K562 (cell line): ENCODE measurements around the gene THAP8. TPM values are rescaled to one million over a fixed set of nuclear protein-coding genes. Genes with fewer than 3 reads are reported as not detected.

Experiments
- ATAC-seq: fragments of 200-7000 bp; cut with Tn5 transposase; 3 replicates; pipeline ENCODE4 v1.9.1; 2020; ENCODE audit warnings: moderate library complexity
- BruUV-seq: library from RNA; stranded (reverse); fragments of 400-500 nt; replicated peaks from 2 replicates; lab custom pipeline; 2021; lab: Mats Ljungman, UMichigan
- CTCF ChIA-PET: fragments of 300-600 bp; formaldehyde crosslinking; extraction: SDS; loops from one replicate; lab custom pipeline; 2021; ENCODE audit warnings: low intra/inter-chr PET ratio; lab: Yijun Ruan, JAX
- POLR2A ChIA-PET: fragments of 300-600, 350-650 bp; sonication (Branson Sonifier 250); formaldehyde crosslinking; extraction: SDS; loops from one replicate; lab custom pipeline; 2021; ENCODE audit warnings: antibody characterized with exemption, inconsistent platforms; lab: Yijun Ruan, JAX
- DNase-seq, 4 experiments: peaks; one replicate each; pipeline versions ENCODE4 v3.0.0 to v3.0.0-alpha.2; 2011 to 2018; ENCODE audit warnings: low spot score in 3 of 4, mixed read lengths in 3 of 4; ENCODE audit errors: extremely low read depth in 1 of 4
- FAIRE-seq: peaks from 2 replicates; lab custom pipeline; 2011; peaks lifted over from hg19 to GRCh38; lab: Jason Lieb, UNC
- H2AFZ ChIP-seq: 2 replicates; pipeline ENCODE4 v1.6.0; 2011; ENCODE audit warnings: low read depth, low read length, control low read depth, inconsistent platforms
- H3K27ac ChIP-seq: fragments of 200-600 bp; 3 replicates; pipeline ENCODE4 v1.8.0; 2011; ENCODE audit warnings: low read depth, mild to moderate bottlenecking, control low read depth, inconsistent platforms, low read length, moderate library complexity, mixed read lengths; ENCODE audit errors: extremely low read depth
- H3K27me3 ChIP-seq, 2 experiments: fragments of 300-600 bp in 1 of 2; 2 replicates in 1 of 2; 3 replicates in 1 of 2; pipeline versions ENCODE4 v1.6.0 to v1.8.0; 2011; ENCODE audit warnings: inconsistent platforms in 2 of 2, low read length in 2 of 2, mild to moderate bottlenecking in 1 of 2, mixed read lengths in 1 of 2, moderate library complexity in 1 of 2; ENCODE audit not compliant: control insufficient read depth in 2 of 2, insufficient read depth in 2 of 2
- H3K36me3 ChIP-seq: fragments of 300-600 bp; 3 replicates; pipeline ENCODE4 v1.8.0; 2011; ENCODE audit warnings: mild to moderate bottlenecking, low read length, inconsistent platforms; ENCODE audit not compliant: control insufficient read depth, insufficient read depth
- H3K4me1 ChIP-seq, 2 experiments: fragments of 200-600 bp in 1 of 2; replicated peaks in 1 of 2; 2 replicates in 1 of 2; 3 replicates in 1 of 2; pipeline versions ENCODE4 v1.5.1 to v1.8.0; 2011; ENCODE audit warnings: inconsistent platforms in 2 of 2, low read length in 2 of 2, mild to moderate bottlenecking in 1 of 2, mixed read lengths in 1 of 2, moderate library complexity in 1 of 2; ENCODE audit not compliant: control insufficient read depth in 2 of 2, insufficient read depth in 2 of 2
- H3K4me2 ChIP-seq: 2 replicates; pipeline ENCODE4 v1.6.1; 2011; ENCODE audit warnings: low read length, control low read depth, inconsistent platforms, mixed read lengths; ENCODE audit not compliant: insufficient read depth
- H3K4me3 ChIP-seq: fragments of 200-600 bp; sonication (generic), shearing (Covaris generic); 2 replicates; pipeline ENCODE4 v1.5.1; 2016; ENCODE audit warnings: control low read depth, inconsistent platforms
- H3K79me2 ChIP-seq: fragments of 200-600 bp; 3 replicates; pipeline ENCODE4 v1.8.0; 2011; ENCODE audit warnings: low read length, inconsistent platforms; ENCODE audit not compliant: control insufficient read depth, insufficient read depth
- H3K9ac ChIP-seq, 2 experiments: 2 replicates each; pipeline versions ENCODE4 v1.6.0 to v1.6.1; 2011; ENCODE audit warnings: low read depth in 2 of 2, low read length in 2 of 2, control low read depth in 1 of 2, inconsistent platforms in 1 of 2, mild to moderate bottlenecking in 1 of 2, mixed read lengths in 1 of 2; ENCODE audit not compliant: insufficient read depth in 1 of 2
- H3K9me1 ChIP-seq: one replicate; pipeline ENCODE4 v1.6.0; 2011; ENCODE audit warnings: inconsistent platforms, mild to moderate bottlenecking, low read length, moderate library complexity; ENCODE audit not compliant: control insufficient read depth, insufficient read depth
- H3K9me3 ChIP-seq: replicated peaks from 2 replicates; pipeline ENCODE4 v1.5.1; 2011; ENCODE audit warnings: low read depth, low read length, inconsistent platforms; ENCODE audit not compliant: control insufficient read depth, insufficient read depth
- H4K20me1 ChIP-seq: replicated peaks from 2 replicates; pipeline ENCODE4 v1.6.1; 2011; ENCODE audit warnings: low read length, inconsistent platforms, mixed read lengths; ENCODE audit not compliant: control insufficient read depth, insufficient read depth
- BCL6 ChIP-seq: fragments of 250-450 bp; sonication (Bioruptor Pico); IDR thresholded peaks from 2 replicates; pipeline ENCODE4 v1.4.0; 2020
- CEBPG ChIP-seq, 3 experiments: fragments of 200-800 bp in 1 of 3; sonication (Bioruptor generic) in 1 of 3; sonication (generic) in 1 of 3; formaldehyde crosslinking in 1 of 3; IDR thresholded peaks in 2 of 3; conservative IDR thresholded peaks in 1 of 3; 2 replicates each; pipeline versions ENCODE4 v1.6.1 to v1.8.0; 2016 to 2022; ENCODE audit warnings: missing compliant biosample characterization in 2 of 3, missing genetic modification characterization in 2 of 3, mild to moderate bottlenecking in 1 of 3, missing genetic modification reagents in 1 of 3
- CHCHD3 ChIP-seq: fragments of 250-450 bp; sonication (Bioruptor Pico); IDR thresholded peaks from 2 replicates; pipeline ENCODE4 v2.1.2; 2022; ENCODE audit warnings: mild to moderate bottlenecking
- EP400 ChIP-seq: fragments of 450-650 bp; IDR thresholded peaks from 2 replicates; pipeline ENCODE4 v1.6.1; 2017; ENCODE audit warnings: antibody characterized with exemption, mild to moderate bottlenecking, moderate library complexity
- FOXM1 ChIP-seq, 2 experiments: fragments of 450-650 bp in 1 of 2; sonication (generic) in 1 of 2; formaldehyde crosslinking in 1 of 2; IDR thresholded peaks; 2 replicates each; pipeline versions ENCODE4 v1.6.1 to v1.9.0; 2017 to 2022; ENCODE audit warnings: low read depth in 2 of 2, mild to moderate bottlenecking in 2 of 2, missing genetic modification reagents in 1 of 2, moderate library complexity in 1 of 2
- LEF1 ChIP-seq: fragments of 450-650 bp; IDR thresholded peaks from 2 replicates; pipeline ENCODE4 v1.6.1; 2016; ENCODE audit warnings: mild to moderate bottlenecking
- MIER1 ChIP-seq: fragments of 450-650 bp; IDR thresholded peaks from 2 replicates; pipeline ENCODE4 v1.6.1; 2016; ENCODE audit warnings: antibody characterized with exemption, mild to moderate bottlenecking, low read depth
- NFE2 ChIP-seq: IDR thresholded peaks from 2 replicates; pipeline ENCODE4 v1.6.1; 2014; ENCODE audit warnings: antibody characterized with exemption, low read depth
- NFRKB ChIP-seq: fragments of 450-650 bp; IDR thresholded peaks from 2 replicates; pipeline ENCODE4 v1.6.1; 2016; ENCODE audit warnings: low read depth
- PYGO2 ChIP-seq: fragments of 450-650 bp; IDR thresholded peaks from 2 replicates; pipeline ENCODE4 v1.6.1; 2016; ENCODE audit warnings: mild to moderate bottlenecking, missing genetic modification characterization, moderate library complexity, missing compliant biosample characterization
- RREB1 ChIP-seq: fragments of 250-450 bp; sonication (Bioruptor Pico); IDR thresholded peaks from 2 replicates; pipeline ENCODE4 v1.4.0; 2020
- YY1 ChIP-seq, 3 experiments: IDR thresholded peaks; 2 replicates each; pipeline ENCODE4 v1.6.1; 2011; ENCODE audit warnings: low read length in 2 of 3, mild to moderate bottlenecking in 2 of 3, moderate library complexity in 2 of 3, borderline replicate concordance in 1 of 3, control low read depth in 1 of 3, low read depth in 1 of 3; ENCODE audit not compliant: insufficient read depth in 3 of 3, insufficient replicate concordance in 2 of 3, control insufficient read depth in 1 of 3, insufficient read length in 1 of 3; ENCODE audit errors: extremely low read depth in 1 of 3
- ZNF174 ChIP-seq: fragments of 250-450 bp; sonication (Bioruptor Pico); IDR thresholded peaks from 2 replicates; pipeline ENCODE4 v1.4.0; 2020; ENCODE audit warnings: mild to moderate bottlenecking
- ZNF707 ChIP-seq: fragments of 250-450 bp; sonication (Bioruptor Pico); conservative IDR thresholded peaks from 2 replicates; pipeline ENCODE4 v1.8.0; 2022; ENCODE audit warnings: inconsistent platforms, mild to moderate bottlenecking, moderate library complexity
- ZNF764 ChIP-seq: fragments of 250-450 bp; sonication (Bioruptor Pico); IDR thresholded peaks from 2 replicates; pipeline ENCODE4 v1.4.0; 2020; ENCODE audit warnings: low read depth, mild to moderate bottlenecking, moderate library complexity
- WGBS: fragments of 100-300 bp; shearing (Covaris generic); methylation state at CpG from one replicate; pipeline ENCODE4 v1.1.6; 2016; ENCODE audit warnings: low coverage, mixed read lengths; ENCODE audit not compliant: insufficient coverage; ENCODE audit errors: missing lambda C conversion rate; 5-methylcytosine and 5-hydroxymethylcytosine counted together
- in situ Hi-C: fragments of 300-500 bp; cut with MboI; formaldehyde crosslinking; loops from 4 replicates; pipeline ENCODE4 v1.15.0; 2018; ENCODE audit warnings: inconsistent platforms, mixed read lengths
- intact Hi-C: fragments of 100-400 bp; cut with micrococcal nuclease; formaldehyde crosslinking; loops from 2 replicates; pipeline ENCODE4 v1.14.2; 2022
- polyA plus RNA-seq, 8 experiments: library from polyadenylated mRNA; depleted of rRNA in 4 of 8; stranded (reverse) in 5 of 8; unstranded in 3 of 8; fragments of >200 nt; fragmentation: Nextera tagmentation in 2 of 8; fragmentation: Illumina TruSeq in 1 of 8; extraction: Ambion mirVana in 2 of 8; extraction: Trizol in 1 of 8; gene quantifications; 2 replicates each; pipeline versions ENCODE4 v1.2.1 to v1.2.3, GENCODE V29; 2011 to 2014; ENCODE audit warnings: inconsistent platforms in 1 of 8, missing spikeins in 1 of 8
- total RNA-seq, 7 experiments: library from RNA; depleted of rRNA in 6 of 7; stranded (reverse); fragments of >200 nt in 6 of 7; fragmentation: Illumina TruSeq in 2 of 7; extraction: Trizol in 2 of 7; gene quantifications; 2 replicates each; pipeline versions ENCODE4 v1.2.1 to v1.2.3, GENCODE V29; 2011 to 2021; ENCODE audit warnings: low replicate concordance in 1 of 7

THAP8 gene
- total and polyA plus RNA-seq, 9 of the 15 experiments (the other 6 are each of a cell fraction or from before 2014, with no cell fraction given): 0.11 to 2.0 (median 0.94) TPM

- ChIA-PET CTCF (no interaction called here), POLR2A (interaction anchor here (0.6 to 1.2 kb wide), 10 partner anchors 10 to 231 kb away, joined by 3 to 9 read pairs (median 4); partner anchors contain the start of genes SDHAF1 and THAP8)
- H3K4me3 ChIP-seq: peak overlapping the region; percentile 87
- no peaks in the 10 kb centered on the region for H4K20me1 ChIP-seq
- DNase-seq (peak; percentile 57 to 58 (median 58)), FAIRE-seq (peak; percentile 74), ATAC-seq (peak; percentile 36)
- peaks cover 31% of the 10 kb centered on the region for H3K79me2 ChIP-seq
- H3K27ac ChIP-seq: peak overlapping the region; percentile 82
- no peaks in the 10 kb centered on the region for H3K9me3 ChIP-seq
- H3K27me3 ChIP-seq: no peaks in the 10 kb centered on the region
- 1% methylated on average over 15 of the region's 15 CpGs for WGBS
- no peaks in the 10 kb centered on the region for H3K9me1 ChIP-seq
- in situ Hi-C loops: no loop called here
- H2AFZ ChIP-seq: peak overlapping the region; percentile 80
- peaks cover 14% of the 10 kb centered on the region; the same call in 1 of the 3 replicates for H3K36me3 ChIP-seq
- intact Hi-C loops: loop anchor here (1.0 kb wide), 1 partner anchor 38 kb away; no protein-coding TSS in a partner anchor
- BruUV-seq: TSS peak; percentile 81
- H3K4me2 ChIP-seq: peak overlapping the region; percentile 90
- H3K9ac ChIP-seq: peak overlapping the region; percentile 88 to 92
- H3K4me1 ChIP-seq: peaks cover 11 to 25% of the 10 kb centered on the region in 2 experiments; a peak in 4 of 5 replicates
- no peak for TF ChIP-seq ZNF764 (CRISPR knock-in tag)
- TF ChIP-seq NFRKB: 0 out of 2 replicates have a peak, but pooled peaks have one; percentile 9
- TF ChIP-seq CHCHD3 (CRISPR knock-in tag): no peak
- no peak for TF ChIP-seq MIER1
- TF ChIP-seq EP400: no peak
- no peak for TF ChIP-seq FOXM1 (IDR thresholded peaks at IDR 0.05; ENCODE audit: low read depth)
- no peak for TF ChIP-seq FOXM1 (CRISPR knock-in tag; IDR thresholded peaks at IDR 0.05; ENCODE audit: low read depth)
- peak in 1 of 3 experiments; percentile 17 for TF ChIP-seq YY1 (IDR thresholded peaks at IDR 0.05; ENCODE audit: borderline replicate concordance in 1 of 3, control insufficient read depth in 1 of 3, extremely low read depth in 1 of 3, insufficient read depth in 3 of 3, insufficient read length in 1 of 3, insufficient replicate concordance in 2 of 3, low read depth in 1 of 3, low read length in 2 of 3)
- TF ChIP-seq RREB1 (CRISPR knock-in tag): no peak
- no peak for TF ChIP-seq CEBPG (CRISPR knock-in tag; IDR thresholded peaks at IDR 0.05)
- no peak for TF ChIP-seq CEBPG (tag; conservative IDR thresholded peaks at IDR 0.05 in 1 of 2, IDR thresholded peaks at IDR 0.05 in 1 of 2)
- TF ChIP-seq ZNF707 (CRISPR knock-in tag): no peak
- no peak for TF ChIP-seq LEF1
- no peak for TF ChIP-seq PYGO2 (tag)
- no peak for TF ChIP-seq BCL6 (CRISPR knock-in tag)
- TF ChIP-seq ZNF174 (CRISPR knock-in tag): no peak
- peak; percentile 86 for TF ChIP-seq NFE2
Measured at GRCh38 chr19:36013280-36014011, 40.6 kb downstream of the THAP8 start.
